ENCODE data around the gene BACE1. TPM values are rescaled to one million over a fixed set of nuclear protein-coding genes. Genes with fewer than 3 reads are reported as not detected.
A peak's percentile ranks its signal among the peaks of the same experiment; 100 is the strongest.

BACE1 gene
- total and polyA plus RNA-seq, 2 of the 13 experiments (the other 11 are each of a cell fraction or from before 2014, with no cell fraction given), result 7.5 to 17.9 TPM

DNA sequence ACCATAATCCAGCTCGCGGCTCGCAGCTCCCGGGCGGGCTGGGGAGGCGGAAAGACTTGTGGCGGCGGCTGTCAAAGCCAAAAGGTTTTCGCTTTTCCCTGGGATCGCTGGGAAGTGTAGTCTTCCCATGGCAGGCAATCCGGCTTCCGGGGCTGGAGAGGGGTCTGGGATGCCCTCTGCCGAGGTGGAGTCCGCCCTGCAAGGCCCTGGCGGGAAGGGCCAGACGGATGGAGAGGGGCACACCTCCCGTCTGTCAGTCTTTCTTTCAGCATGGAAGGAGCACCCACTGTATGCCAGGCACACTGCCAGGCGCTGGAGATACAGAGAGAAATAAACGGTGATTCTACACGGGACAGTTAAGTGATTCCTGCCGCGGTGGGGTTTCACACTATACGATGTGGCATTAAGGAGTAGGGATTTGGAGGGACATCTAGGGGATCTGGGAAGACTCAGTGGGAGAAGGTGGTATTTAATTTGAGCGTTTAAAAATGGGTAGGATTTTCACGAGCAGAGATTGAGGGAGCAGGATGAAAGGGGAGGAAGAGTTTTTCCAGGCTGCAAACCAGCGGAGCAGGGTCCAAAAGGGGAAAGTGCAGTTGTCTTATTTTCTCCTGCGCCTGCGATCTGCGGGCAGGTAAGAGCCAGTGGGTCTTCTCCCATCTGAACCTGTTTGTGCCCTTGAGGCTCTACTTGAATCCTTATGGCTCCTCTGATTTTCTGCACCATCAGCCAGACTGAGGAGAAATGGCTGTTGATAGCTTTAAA lies at the start of gene BACE1 (continued):
- TF ChIP-seq, protein P1, sequence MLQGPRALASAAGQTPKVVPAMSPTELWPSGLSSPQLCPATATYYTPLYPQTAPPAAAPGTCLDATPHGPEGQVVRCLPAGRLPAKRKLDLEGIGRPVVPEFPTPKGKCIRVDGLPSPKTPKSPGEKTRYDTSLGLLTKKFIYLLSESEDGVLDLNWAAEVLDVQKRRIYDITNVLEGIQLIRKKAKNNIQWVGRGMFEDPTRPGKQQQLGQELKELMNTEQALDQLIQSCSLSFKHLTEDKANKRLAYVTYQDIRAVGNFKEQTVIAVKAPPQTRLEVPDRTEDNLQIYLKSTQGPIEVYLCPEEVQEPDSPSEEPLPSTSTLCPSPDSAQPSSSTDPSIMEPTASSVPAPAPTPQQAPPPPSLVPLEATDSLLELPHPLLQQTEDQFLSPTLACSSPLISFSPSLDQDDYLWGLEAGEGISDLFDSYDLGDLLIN (CRISPR knock-in tag; IDR thresholded peaks at IDR 0.05; ENCODE audit: borderline replicate concordance), result no peak
- TF ChIP-seq, protein P2, sequence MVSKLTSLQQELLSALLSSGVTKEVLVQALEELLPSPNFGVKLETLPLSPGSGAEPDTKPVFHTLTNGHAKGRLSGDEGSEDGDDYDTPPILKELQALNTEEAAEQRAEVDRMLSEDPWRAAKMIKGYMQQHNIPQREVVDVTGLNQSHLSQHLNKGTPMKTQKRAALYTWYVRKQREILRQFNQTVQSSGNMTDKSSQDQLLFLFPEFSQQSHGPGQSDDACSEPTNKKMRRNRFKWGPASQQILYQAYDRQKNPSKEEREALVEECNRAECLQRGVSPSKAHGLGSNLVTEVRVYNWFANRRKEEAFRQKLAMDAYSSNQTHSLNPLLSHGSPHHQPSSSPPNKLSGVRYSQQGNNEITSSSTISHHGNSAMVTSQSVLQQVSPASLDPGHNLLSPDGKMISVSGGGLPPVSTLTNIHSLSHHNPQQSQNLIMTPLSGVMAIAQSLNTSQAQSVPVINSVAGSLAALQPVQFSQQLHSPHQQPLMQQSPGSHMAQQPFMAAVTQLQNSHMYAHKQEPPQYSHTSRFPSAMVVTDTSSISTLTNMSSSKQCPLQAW (CRISPR knock-in tag; IDR thresholded peaks at IDR 0.05), result peak; percentile 83
- peak; percentile 27 for TF ChIP-seq RXRA (CRISPR knock-in tag; IDR thresholded peaks at IDR 0.05)
- peak; percentile 69 for TF ChIP-seq ZFX (CRISPR knock-in tag; IDR thresholded peaks at IDR 0.05; ENCODE audit: low read depth)
- TF ChIP-seq KMT2A (CRISPR knock-in tag; IDR thresholded peaks at IDR 0.05), result 0 out of 2 replicates have a peak, but pooled peaks have one; percentile 53
- TF ChIP-seq, protein P3, sequence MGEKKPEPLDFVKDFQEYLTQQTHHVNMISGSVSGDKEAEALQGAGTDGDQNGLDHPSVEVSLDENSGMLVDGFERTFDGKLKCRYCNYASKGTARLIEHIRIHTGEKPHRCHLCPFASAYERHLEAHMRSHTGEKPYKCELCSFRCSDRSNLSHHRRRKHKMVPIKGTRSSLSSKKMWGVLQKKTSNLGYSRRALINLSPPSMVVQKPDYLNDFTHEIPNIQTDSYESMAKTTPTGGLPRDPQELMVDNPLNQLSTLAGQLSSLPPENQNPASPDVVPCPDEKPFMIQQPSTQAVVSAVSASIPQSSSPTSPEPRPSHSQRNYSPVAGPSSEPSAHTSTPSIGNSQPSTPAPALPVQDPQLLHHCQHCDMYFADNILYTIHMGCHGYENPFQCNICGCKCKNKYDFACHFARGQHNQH (CRISPR knock-in tag; IDR thresholded peaks at IDR 0.05), result peak; percentile 47; the same call in 1 of the 2 replicates
- no peak for TF ChIP-seq AGO1 (IDR thresholded peaks at IDR 0.05; ENCODE audit: low read depth, low read length, poor library complexity, severe bottlenecking)
- peak; percentile 42 for TF ChIP-seq RXRB (CRISPR knock-in tag; IDR thresholded peaks at IDR 0.05; ENCODE audit: borderline replicate concordance)
- peak; percentile 74 for TF ChIP-seq RAD21 (CRISPR knock-in tag; IDR thresholded peaks at IDR 0.05)
- 0 out of 2 replicates have a peak, but pooled peaks have one; percentile 67 for TF ChIP-seq CC2D1A (CRISPR knock-in tag; IDR thresholded peaks at IDR 0.05)
- TF ChIP-seq STAG1 (CRISPR knock-in tag; IDR thresholded peaks at IDR 0.05), result peak; percentile 75
- peak in 1 of 2 experiments; percentile 57; a peak in 2 of 4 replicates for TF ChIP-seq POLR2A (IDR thresholded peaks at IDR 0.05; ENCODE audit: insufficient read depth in 1 of 2, low read depth in 2 of 2, low read length in 2 of 2)
- TF ChIP-seq DR1 (CRISPR knock-in tag; IDR thresholded peaks at IDR 0.05), result peak; percentile 57; the same call in 1 of the 2 replicates
- no peak for TF ChIP-seq ZNF207 (IDR thresholded peaks at IDR 0.05; ENCODE audit: borderline replicate concordance)
- 0 out of 2 replicates have a peak, but pooled peaks have one; percentile 36 for TF ChIP-seq CCDC6 (CRISPR knock-in tag; IDR thresholded peaks at IDR 0.05)
- TF ChIP-seq SP140L (CRISPR knock-in tag; IDR thresholded peaks at IDR 0.05; ENCODE audit: borderline replicate concordance), result no peak
- TF ChIP-seq ZNF792 (CRISPR knock-in tag; IDR thresholded peaks at IDR 0.05), result 0 out of 2 replicates have a peak, but pooled peaks have one; percentile 50
- TF ChIP-seq HNF4G (IDR thresholded peaks at IDR 0.05; ENCODE audit: borderline replicate concordance, low read depth, low read length), result peak; percentile 33; the same call in 1 of the 2 replicates
- no peak for TF ChIP-seq HNF4G (CRISPR knock-in tag; IDR thresholded peaks at IDR 0.05; ENCODE audit: borderline replicate concordance, low read depth)
- TF ChIP-seq ZNF569 (CRISPR knock-in tag; IDR thresholded peaks at IDR 0.05; ENCODE audit: borderline replicate concordance), result no peak
- TF ChIP-seq, protein P4, sequence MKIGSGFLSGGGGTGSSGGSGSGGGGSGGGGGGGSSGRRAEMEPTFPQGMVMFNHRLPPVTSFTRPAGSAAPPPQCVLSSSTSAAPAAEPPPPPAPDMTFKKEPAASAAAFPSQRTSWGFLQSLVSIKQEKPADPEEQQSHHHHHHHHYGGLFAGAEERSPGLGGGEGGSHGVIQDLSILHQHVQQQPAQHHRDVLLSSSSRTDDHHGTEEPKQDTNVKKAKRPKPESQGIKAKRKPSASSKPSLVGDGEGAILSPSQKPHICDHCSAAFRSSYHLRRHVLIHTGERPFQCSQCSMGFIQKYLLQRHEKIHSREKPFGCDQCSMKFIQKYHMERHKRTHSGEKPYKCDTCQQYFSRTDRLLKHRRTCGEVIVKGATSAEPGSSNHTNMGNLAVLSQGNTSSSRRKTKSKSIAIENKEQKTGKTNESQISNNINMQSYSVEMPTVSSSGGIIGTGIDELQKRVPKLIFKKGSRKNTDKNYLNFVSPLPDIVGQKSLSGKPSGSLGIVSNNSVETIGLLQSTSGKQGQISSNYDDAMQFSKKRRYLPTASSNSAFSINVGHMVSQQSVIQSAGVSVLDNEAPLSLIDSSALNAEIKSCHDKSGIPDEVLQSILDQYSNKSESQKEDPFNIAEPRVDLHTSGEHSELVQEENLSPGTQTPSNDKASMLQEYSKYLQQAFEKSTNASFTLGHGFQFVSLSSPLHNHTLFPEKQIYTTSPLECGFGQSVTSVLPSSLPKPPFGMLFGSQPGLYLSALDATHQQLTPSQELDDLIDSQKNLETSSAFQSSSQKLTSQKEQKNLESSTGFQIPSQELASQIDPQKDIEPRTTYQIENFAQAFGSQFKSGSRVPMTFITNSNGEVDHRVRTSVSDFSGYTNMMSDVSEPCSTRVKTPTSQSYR (CRISPR knock-in tag; IDR thresholded peaks at IDR 0.05; ENCODE audit: borderline replicate concordance), result peak; percentile 41; the same call in 1 of the 2 replicates
- TF ChIP-seq SP2 (CRISPR knock-in tag; IDR thresholded peaks at IDR 0.05), result peak; percentile 53
- TF ChIP-seq ZNF350 (CRISPR knock-in tag; IDR thresholded peaks at IDR 0.05; ENCODE audit: borderline replicate concordance, low read depth), result peak; percentile 67; the same call in 1 of the 2 replicates
